AG04450 (cell line): Measurements from ENCODE around the gene TMPRSS2. TPM values are rescaled to one million over a fixed set of nuclear protein-coding genes. Genes with fewer than 3 reads are reported as not detected.

Experiments used
- CTCF ChIA-PET: fragments of 300-600, 350-600 bp; formaldehyde crosslinking; extraction: SDS; loops from one replicate; lab custom pipeline; 2022; ENCODE audit warnings: antibody characterized with exemption, inconsistent platforms; lab: Charles Lee
- POLR2A ChIA-PET: fragments of 350-600 bp; formaldehyde crosslinking; extraction: SDS; loops from one replicate; lab custom pipeline; 2021; ENCODE audit warnings: antibody characterized with exemption, inconsistent platforms; lab: Yijun Ruan, JAX
- DNase-seq: peaks from one replicate; pipeline ENCODE4 v3.0.0-alpha.2; 2011; ENCODE audit warnings: low read depth, low spot score
- H3K27ac ChIP-seq: one replicate; pipeline ENCODE4 v1.5.1; 2012; ENCODE audit warnings: low read depth, low read length, control low read depth
- H3K27me3 ChIP-seq: one replicate; pipeline ENCODE4 v1.6.0; 2012; ENCODE audit warnings: low read length; ENCODE audit not compliant: control insufficient read depth, insufficient read depth
- H3K4me3 ChIP-seq: 2 replicates; pipeline ENCODE4 v1.5.1; 2011; ENCODE audit warnings: mild to moderate bottlenecking, low read depth, low read length, control low read depth
- H3K9me3 ChIP-seq: 2 replicates; pipeline ENCODE4 v1.5.1; 2012; ENCODE audit warnings: low read length; ENCODE audit not compliant: control insufficient read depth, insufficient read depth
- polyA plus RNA-seq: library from polyadenylated mRNA; depleted of rRNA; stranded (reverse); fragments of >200 nt; gene quantifications from 2 replicates; pipeline ENCODE4 v1.2.3, GENCODE V29; 2011
- TF ChIP-seq, protein P1 (sequence below): IDR thresholded peaks from 2 replicates; pipeline ENCODE4 v1.5.1; 2011; ENCODE audit warnings: low read depth, low read length, control low read depth, inconsistent platforms

TMPRSS2 gene
- polyA plus RNA-seq, 1 experiment, result not detected

DNA sequence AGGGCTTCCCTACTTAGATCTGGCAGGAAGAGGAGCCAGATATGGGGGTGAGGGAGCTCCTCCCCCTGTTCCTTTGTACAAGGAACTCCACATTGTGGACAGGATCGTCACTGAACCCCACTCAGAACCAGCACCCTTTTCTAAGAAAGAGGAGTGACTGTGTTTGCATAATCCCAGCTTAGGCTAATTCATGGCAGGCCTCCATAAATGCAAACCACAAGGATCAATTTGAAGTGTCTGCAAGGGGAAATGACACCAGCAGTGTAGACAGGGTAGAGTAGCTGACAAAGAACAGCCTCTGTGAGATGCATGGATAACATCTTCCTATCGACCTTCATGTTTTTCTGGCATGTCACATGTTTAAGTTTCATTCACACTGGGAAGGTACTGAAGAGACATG lies 70.2 kb downstream of the TMPRSS2 start:
- Histone ChIP-seq H3K27ac (no peak overlapping the region), H3K4me3 (no peak overlapping the region), H3K9me3 (peaks cover 4% of the 10 kb centered on the region; the same call in 1 of the 2 replicates), H3K27me3 (no peaks in the 10 kb centered on the region)
- DNase-seq, result no peak
- TF ChIP-seq, protein P1, sequence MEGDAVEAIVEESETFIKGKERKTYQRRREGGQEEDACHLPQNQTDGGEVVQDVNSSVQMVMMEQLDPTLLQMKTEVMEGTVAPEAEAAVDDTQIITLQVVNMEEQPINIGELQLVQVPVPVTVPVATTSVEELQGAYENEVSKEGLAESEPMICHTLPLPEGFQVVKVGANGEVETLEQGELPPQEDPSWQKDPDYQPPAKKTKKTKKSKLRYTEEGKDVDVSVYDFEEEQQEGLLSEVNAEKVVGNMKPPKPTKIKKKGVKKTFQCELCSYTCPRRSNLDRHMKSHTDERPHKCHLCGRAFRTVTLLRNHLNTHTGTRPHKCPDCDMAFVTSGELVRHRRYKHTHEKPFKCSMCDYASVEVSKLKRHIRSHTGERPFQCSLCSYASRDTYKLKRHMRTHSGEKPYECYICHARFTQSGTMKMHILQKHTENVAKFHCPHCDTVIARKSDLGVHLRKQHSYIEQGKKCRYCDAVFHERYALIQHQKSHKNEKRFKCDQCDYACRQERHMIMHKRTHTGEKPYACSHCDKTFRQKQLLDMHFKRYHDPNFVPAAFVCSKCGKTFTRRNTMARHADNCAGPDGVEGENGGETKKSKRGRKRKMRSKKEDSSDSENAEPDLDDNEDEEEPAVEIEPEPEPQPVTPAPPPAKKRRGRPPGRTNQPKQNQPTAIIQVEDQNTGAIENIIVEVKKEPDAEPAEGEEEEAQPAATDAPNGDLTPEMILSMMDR, result no peak
- ChIA-PET CTCF (no interaction called here), POLR2A (no interaction called here)

DNA sequence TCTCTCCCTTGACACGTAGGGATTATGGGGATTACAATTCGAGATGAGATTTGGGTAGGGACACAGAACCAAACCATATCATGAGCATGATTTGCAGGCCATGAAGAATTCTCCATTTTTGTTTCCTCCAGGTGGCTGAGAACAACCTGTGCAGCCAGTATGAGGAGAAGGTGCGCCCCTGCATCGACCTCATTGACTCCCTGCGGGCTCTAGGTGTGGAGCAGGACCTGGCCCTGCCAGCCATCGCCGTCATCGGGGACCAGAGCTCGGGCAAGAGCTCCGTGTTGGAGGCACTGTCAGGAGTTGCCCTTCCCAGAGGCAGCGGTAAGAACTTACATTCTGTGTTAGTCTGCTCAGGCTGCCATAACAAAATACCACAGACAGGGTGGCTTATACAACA lies 72.3 kb downstream of the TMPRSS2 start:
- no peak overlapping the region for H3K27ac ChIP-seq
- H3K4me3 ChIP-seq, result no peak overlapping the region
- peaks cover 4% of the 10 kb centered on the region; the same call in 1 of the 2 replicates for H3K9me3 ChIP-seq
- no peak for DNase-seq
- TF ChIP-seq, protein P1, result no peak
- ChIA-PET POLR2A (no interaction called here), CTCF (no interaction called here)
- no peaks in the 10 kb centered on the region for H3K27me3 ChIP-seq

DNA sequence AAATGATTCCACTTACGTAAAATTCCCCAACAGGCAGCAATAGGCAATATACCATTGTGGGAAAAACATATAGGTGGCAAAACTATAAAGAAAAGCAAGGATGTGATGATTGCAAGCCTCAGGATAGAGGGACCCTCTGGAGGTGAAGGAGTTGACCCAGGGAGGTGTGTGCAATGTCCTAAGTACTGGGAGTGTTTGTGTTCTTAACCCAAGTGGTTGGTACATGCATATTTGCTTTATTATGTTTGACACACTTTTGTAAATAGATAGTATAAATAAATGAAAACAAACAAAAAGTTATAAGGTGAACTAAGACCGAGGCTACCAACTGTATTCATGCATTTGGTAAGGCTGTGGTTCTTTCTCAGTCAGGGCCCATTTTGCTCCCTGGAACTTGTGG lies 74.4 kb downstream of the TMPRSS2 start:
- no peak for DNase-seq
- ChIA-PET CTCF (no interaction called here), POLR2A (no interaction called here)
- Histone ChIP-seq H3K4me3 (no peak overlapping the region), H3K27me3 (peaks cover 4% of the 10 kb centered on the region), H3K27ac (no peak overlapping the region), H3K9me3 (peaks cover 4% of the 10 kb centered on the region; the same call in 1 of the 2 replicates)
- TF ChIP-seq, protein P1, result no peak

DNA sequence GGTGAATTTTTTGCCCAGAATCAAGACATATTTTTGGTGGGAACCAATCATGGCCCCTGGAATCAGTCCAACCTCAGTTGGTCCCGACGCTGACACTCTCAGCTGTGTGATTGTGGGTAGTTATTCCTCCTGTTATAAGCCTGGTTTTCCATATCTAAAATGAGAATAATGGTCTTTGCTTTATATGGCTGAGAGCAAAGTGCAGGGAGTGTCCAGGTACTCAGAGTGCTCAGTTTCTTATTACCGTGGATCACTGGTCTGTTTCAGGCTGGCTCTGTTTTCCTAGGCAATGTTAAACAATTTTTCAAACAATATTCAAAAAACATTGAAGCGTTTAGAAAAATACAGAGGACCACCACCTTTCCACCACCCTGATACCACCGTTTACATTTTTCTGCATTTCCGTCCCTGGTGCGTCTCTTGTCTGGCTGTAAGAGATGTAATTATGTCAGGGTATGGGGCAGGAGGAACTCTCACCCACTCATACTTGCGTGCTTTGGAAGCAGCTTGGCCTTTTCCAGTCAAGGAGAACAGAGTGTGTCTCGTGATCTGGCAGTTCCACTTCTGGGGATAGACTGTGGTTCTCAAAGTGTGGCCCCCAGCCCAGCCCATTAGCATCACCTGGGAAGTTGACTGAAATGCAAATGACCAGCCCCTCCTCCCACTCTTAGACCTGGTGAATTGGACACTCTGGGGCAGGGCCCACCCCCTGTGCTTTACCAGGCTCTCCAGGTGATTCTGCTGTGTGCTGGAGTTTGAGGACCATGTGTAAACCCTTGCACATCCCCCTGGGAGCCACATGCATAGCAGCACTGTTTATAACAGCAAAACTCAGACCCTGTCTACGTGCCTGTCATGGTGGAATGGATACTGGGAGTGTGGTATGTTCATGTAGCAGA lies 75.1 kb downstream of the TMPRSS2 start:
- H3K27me3 ChIP-seq, result peaks cover 4% of the 10 kb centered on the region
- H3K9me3 ChIP-seq, result peaks cover 4% of the 10 kb centered on the region; the same call in 1 of the 2 replicates
- no peak overlapping the region for H3K27ac ChIP-seq
- ChIA-PET CTCF (no interaction called here), POLR2A (no interaction called here)
- no peak for DNase-seq
- H3K4me3 ChIP-seq, result no peak overlapping the region
- TF ChIP-seq, protein P1, result no peak
